Effector memory CD8-positive, alpha-beta T cell (primary cell): ENCODE measurements around the gene SMIM3.
A peak's percentile ranks its signal among the peaks of the same experiment; 100 is the strongest.

Source experiments
- ATAC-seq: fragments of 150-1000 bp; cut with Tn5 transposase; replicated peaks from 2 replicates; pipeline ENCODE4 v1.10.0; 2021; ENCODE audit warnings: mild to moderate bottlenecking, moderate library complexity
- DNase-seq, 3 experiments: peaks; one replicate each; pipeline ENCODE4 v3.0.0; 2021
- H3K27ac Mint-ChIP-seq, 2 donors: one replicate each; pipeline ENCODE4 v1.8.0; 2022; ENCODE audit warnings: mild to moderate bottlenecking in 2 of 2, mixed read lengths in 2 of 2, moderate library complexity in 2 of 2
- H3K27me3 Mint-ChIP-seq, 2 donors: one replicate each; pipeline ENCODE4 v1.8.0; 2022; ENCODE audit warnings: mixed read lengths in 2 of 2
- H3K36me3 Mint-ChIP-seq: one replicate; pipeline ENCODE4 v1.8.0; 2022; ENCODE audit warnings: mild to moderate bottlenecking, moderate library complexity, mixed read lengths; ENCODE audit not compliant: insufficient read depth
- H3K4me1 Mint-ChIP-seq, 2 donors: one replicate each; pipeline ENCODE4 v1.8.0; 2022; ENCODE audit warnings: low read depth in 2 of 2, mixed read lengths in 2 of 2
- H3K4me3 Mint-ChIP-seq, 2 donors: one replicate each; pipeline ENCODE4 v1.8.0; 2022; ENCODE audit warnings: mild to moderate bottlenecking in 2 of 2, mixed read lengths in 2 of 2, moderate library complexity in 2 of 2
- H3K9me3 Mint-ChIP-seq, 2 donors: one replicate each; pipeline ENCODE4 v1.8.0; 2022; ENCODE audit warnings: mixed read lengths in 2 of 2

SMIM3 gene

DNA sequence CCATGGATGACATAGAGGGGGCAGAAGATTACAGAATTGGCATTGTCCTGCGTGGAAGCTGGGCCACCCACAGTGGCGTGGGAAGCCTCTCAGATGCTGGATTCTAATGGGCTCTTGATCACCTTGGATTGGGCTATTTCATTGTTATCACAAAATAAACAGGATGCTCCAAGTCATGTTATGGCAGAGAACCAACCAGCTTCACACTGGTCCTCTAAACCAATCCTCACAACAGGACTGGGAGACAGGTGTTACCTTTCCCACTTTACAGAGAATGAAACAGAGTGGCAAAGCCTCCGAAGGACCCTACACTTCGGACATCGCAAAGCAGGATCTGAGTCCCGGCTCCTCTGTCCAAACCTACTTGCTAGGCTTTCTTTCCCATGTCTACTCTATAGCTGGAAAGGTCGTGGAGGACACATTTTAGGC is 455 bp upstream of the SMIM3 start:
- DNase-seq (no peak), ATAC-seq (no peak)
- peak overlapping the region; percentile 85 to 94 for H3K27ac Mint-ChIP-seq
- H3K36me3 Mint-ChIP-seq = peaks cover 3% of the 10 kb centered on the region
- no peaks in the 10 kb centered on the region for H3K9me3 Mint-ChIP-seq
- peaks cover 8% of the 10 kb centered on the region in 2 donors for H3K27me3 Mint-ChIP-seq
- H3K4me3 Mint-ChIP-seq = peak overlapping the region; percentile 93 to 97
- H3K4me1 Mint-ChIP-seq = peaks cover 23 to 26% of the 10 kb centered on the region in 2 donors

- no peak for ATAC-seq
- H3K4me1 Mint-ChIP-seq = peaks cover 34% of the 10 kb centered on the region in 2 donors
Measured at GRCh38 chr5:150779397-150780186, 1.0 kb downstream of the SMIM3 start.

GRCh38 chr5:150780187-150780692 is 1.7 kb downstream of the SMIM3 start:
- H3K4me1 Mint-ChIP-seq = peaks cover 34 to 39% of the 10 kb centered on the region in 2 donors
- H3K4me3 Mint-ChIP-seq = peak overlapping the region; percentile 27 to 97
- peak overlapping the region; percentile 60 to 68 for H3K27ac Mint-ChIP-seq
- H3K9me3 Mint-ChIP-seq = no peaks in the 10 kb centered on the region
- ATAC-seq = peak; percentile 3
- H3K36me3 Mint-ChIP-seq = peaks cover 3% of the 10 kb centered on the region
- DNase-seq = no peak
- H3K27me3 Mint-ChIP-seq = peaks cover 0 to 8% of the 10 kb centered on the region in 2 donors

More at GRCh38 chr5:150779397-150780186, 1.0 kb downstream of the SMIM3 start:
- peak overlapping the region; percentile 85 to 94 for H3K27ac Mint-ChIP-seq
- H3K27me3 Mint-ChIP-seq = peaks cover 0 to 8% of the 10 kb centered on the region in 2 donors
- DNase-seq = no peak
- no peaks in the 10 kb centered on the region for H3K9me3 Mint-ChIP-seq
- H3K36me3 Mint-ChIP-seq = peaks cover 3% of the 10 kb centered on the region
- H3K4me3 Mint-ChIP-seq = peak overlapping the region; percentile 93 to 97

GRCh38 chr5:150780816-150781221 is 2.3 kb downstream of the SMIM3 start:
- Mint-ChIP-seq H3K9me3 (no peaks in the 10 kb centered on the region), H3K36me3 (peaks cover 3% of the 10 kb centered on the region), H3K4me3 (no peak overlapping the region), H3K4me1 (peaks cover 34 to 40% of the 10 kb centered on the region in 2 donors), H3K27me3 (peaks cover 0 to 2% of the 10 kb centered on the region in 2 donors), H3K27ac (peak overlapping the region; percentile 60 to 68)
- ATAC-seq = no peak
- no peak for DNase-seq

- DNase-seq (no peak), ATAC-seq (no peak)
- Mint-ChIP-seq H3K36me3 (peaks cover 3% of the 10 kb centered on the region), H3K27ac (peak overlapping the region in 1 of 2 donors; percentile 90), H3K4me1 (peaks cover 34 to 40% of the 10 kb centered on the region in 2 donors), H3K4me3 (no peak overlapping the region), H3K9me3 (no peaks in the 10 kb centered on the region), H3K27me3 (no peaks in the 10 kb centered on the region)
Measured at GRCh38 chr5:150781706-150782614, 3.4 kb downstream of the SMIM3 start.

DNA sequence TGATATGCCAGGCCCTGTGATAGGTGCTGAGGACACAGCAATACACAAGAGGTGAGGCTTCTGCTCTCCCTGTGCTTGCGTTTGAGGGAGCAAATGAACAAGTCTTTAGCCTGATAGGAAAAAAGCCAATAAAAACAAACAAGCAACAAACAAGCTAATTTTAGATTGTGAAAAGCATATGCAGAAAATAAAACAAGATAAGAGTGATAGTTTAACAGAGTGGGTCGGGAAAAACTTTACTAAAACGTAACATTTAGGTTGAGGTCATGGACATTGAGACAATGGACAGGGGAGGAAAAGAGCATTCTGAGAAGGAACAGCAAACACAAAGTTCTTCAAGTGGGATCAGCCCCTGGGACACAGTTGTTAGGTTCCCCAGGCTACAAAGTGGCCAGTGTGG is 4.3 kb downstream of the SMIM3 start:
- H3K36me3 Mint-ChIP-seq = peaks cover 3% of the 10 kb centered on the region
- ATAC-seq = no peak
- no peak for DNase-seq
- H3K27me3 Mint-ChIP-seq = no peaks in the 10 kb centered on the region
- peak overlapping the region; percentile 57 to 69 for H3K4me3 Mint-ChIP-seq
- no peaks in the 10 kb centered on the region for H3K9me3 Mint-ChIP-seq
- peaks cover 33 to 44% of the 10 kb centered on the region in 2 donors for H3K4me1 Mint-ChIP-seq
- H3K27ac Mint-ChIP-seq = peak overlapping the region; percentile 72 to 90

DNA sequence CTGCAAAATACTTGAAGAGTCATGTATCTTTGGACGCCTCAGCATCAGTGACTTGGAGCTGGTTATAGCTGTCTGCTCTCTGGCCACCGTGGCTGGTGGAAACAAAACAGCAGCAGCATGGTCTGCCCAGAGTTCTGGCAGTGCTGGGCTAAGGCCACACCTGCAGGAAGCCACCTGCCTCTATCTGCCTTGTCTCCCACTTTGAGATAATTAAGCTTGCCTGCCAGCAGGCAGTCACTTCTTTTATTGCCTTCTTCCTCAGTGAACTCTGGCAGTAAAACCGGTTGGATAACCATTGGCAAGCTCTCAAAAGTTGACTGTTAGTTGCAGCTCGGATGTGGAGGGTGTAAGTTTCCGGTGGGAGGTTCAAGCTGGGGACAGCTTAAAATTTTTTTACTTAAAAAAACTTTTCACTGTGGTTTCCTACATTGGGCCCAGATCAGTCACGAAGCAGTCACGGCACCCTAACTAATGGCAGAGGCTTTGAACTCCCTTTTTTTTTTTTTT is 4.9 kb downstream of the SMIM3 start:
- peaks cover 3% of the 10 kb centered on the region for H3K36me3 Mint-ChIP-seq
- no peaks in the 10 kb centered on the region for H3K27me3 Mint-ChIP-seq
- no peaks in the 10 kb centered on the region for H3K9me3 Mint-ChIP-seq
- peaks cover 31 to 44% of the 10 kb centered on the region in 2 donors for H3K4me1 Mint-ChIP-seq
- peak overlapping the region; percentile 57 to 69 for H3K4me3 Mint-ChIP-seq
- H3K27ac Mint-ChIP-seq = peak overlapping the region; percentile 72 to 90
- ATAC-seq (peak; percentile 93), DNase-seq (peak; percentile 49 to 55 (median 52))

- Mint-ChIP-seq H3K9me3 (no peaks in the 10 kb centered on the region), H3K27ac (peak overlapping the region in 1 of 2 donors; percentile 1), H3K4me1 (peaks cover 24 to 45% of the 10 kb centered on the region in 2 donors), H3K36me3 (no peaks in the 10 kb centered on the region), H3K27me3 (peaks cover 0 to under 1% of the 10 kb centered on the region in 2 donors), H3K4me3 (no peak overlapping the region)
- ATAC-seq = no peak
- no peak for DNase-seq
Measured at GRCh38 chr5:150785950-150786349, 7.4 kb downstream of the SMIM3 start.

- H3K4me3 Mint-ChIP-seq = no peak overlapping the region
- no peak overlapping the region for H3K27ac Mint-ChIP-seq
- DNase-seq (no peak), ATAC-seq (no peak)
- peaks cover 0 to 6% of the 10 kb centered on the region in 2 donors for H3K27me3 Mint-ChIP-seq
- H3K4me1 Mint-ChIP-seq = peaks cover 20 to 40% of the 10 kb centered on the region in 2 donors
- no peaks in the 10 kb centered on the region for H3K36me3 Mint-ChIP-seq
- no peaks in the 10 kb centered on the region for H3K9me3 Mint-ChIP-seq
Measured at GRCh38 chr5:150786876-150787275, 8.3 kb downstream of the SMIM3 start.

DNA sequence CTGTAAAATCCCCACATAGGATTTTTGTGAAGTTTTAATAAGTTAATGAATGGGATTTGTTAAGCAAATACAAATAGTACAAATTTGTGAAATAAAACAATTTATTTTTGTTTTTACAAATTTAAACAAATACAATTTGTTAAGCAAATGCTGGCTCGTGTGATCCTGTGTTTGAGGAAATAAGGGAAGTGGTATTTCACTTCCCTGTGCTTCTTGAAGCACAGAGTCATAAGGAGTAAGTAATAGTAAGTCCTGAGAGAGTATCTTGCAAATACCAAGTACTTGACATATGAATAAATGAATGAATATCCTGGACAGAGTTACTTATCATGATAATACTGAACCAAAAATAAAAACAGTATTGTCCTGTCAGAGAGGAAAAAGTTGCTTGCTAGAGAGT is 9.1 kb downstream of the SMIM3 start:
- no peaks in the 10 kb centered on the region for H3K9me3 Mint-ChIP-seq

GRCh38 chr5:150788977-150789376 is 10.4 kb downstream of the SMIM3 start:
- ATAC-seq (no peak), DNase-seq (no peak)
- Mint-ChIP-seq H3K27ac (no peak overlapping the region), H3K27me3 (peaks cover 0 to 12% of the 10 kb centered on the region in 2 donors), H3K4me3 (no peak overlapping the region), H3K36me3 (no peaks in the 10 kb centered on the region), H3K4me1 (peaks cover 9 to 23% of the 10 kb centered on the region in 2 donors), H3K9me3 (no peaks in the 10 kb centered on the region)

More for the DNA sequence above, 9.1 kb downstream of the SMIM3 start:
- DNase-seq (no peak), ATAC-seq (no peak)
- peaks cover 0 to 6% of the 10 kb centered on the region in 2 donors for H3K27me3 Mint-ChIP-seq
- H3K4me3 Mint-ChIP-seq = no peak overlapping the region
- peaks cover 18 to 33% of the 10 kb centered on the region in 2 donors for H3K4me1 Mint-ChIP-seq
- no peak overlapping the region for H3K27ac Mint-ChIP-seq
- no peaks in the 10 kb centered on the region for H3K36me3 Mint-ChIP-seq

DNA sequence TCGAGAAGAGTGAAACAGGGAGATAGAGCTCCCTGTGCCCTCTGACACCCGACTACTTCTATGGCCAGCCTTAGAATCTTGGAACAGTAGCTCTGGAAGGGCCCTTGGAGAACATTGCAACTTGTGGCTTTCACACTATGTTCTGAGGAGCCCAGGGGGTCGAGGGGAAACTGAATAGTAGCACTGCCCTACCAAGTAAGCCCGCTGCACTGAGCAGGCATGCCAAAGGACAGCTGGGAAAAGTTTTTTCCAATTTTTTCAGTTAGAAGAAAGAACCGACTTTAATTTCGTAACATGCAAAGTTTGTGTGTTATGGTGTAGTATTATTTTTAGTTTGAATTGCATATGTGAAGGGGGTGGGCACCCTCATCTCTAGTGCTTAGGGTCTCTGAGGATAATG is 10.9 kb downstream of the SMIM3 start:
- Mint-ChIP-seq H3K4me1 (peaks cover 6 to 18% of the 10 kb centered on the region in 2 donors), H3K9me3 (no peaks in the 10 kb centered on the region), H3K27ac (peak overlapping the region in 1 of 2 donors; percentile 17), H3K27me3 (peaks cover 0 to 13% of the 10 kb centered on the region in 2 donors), H3K4me3 (no peak overlapping the region), H3K36me3 (no peaks in the 10 kb centered on the region)
- no peak for DNase-seq
- no peak for ATAC-seq
